ENCODE measurements around the gene LRP1.

Gene LRP1

DNA sequence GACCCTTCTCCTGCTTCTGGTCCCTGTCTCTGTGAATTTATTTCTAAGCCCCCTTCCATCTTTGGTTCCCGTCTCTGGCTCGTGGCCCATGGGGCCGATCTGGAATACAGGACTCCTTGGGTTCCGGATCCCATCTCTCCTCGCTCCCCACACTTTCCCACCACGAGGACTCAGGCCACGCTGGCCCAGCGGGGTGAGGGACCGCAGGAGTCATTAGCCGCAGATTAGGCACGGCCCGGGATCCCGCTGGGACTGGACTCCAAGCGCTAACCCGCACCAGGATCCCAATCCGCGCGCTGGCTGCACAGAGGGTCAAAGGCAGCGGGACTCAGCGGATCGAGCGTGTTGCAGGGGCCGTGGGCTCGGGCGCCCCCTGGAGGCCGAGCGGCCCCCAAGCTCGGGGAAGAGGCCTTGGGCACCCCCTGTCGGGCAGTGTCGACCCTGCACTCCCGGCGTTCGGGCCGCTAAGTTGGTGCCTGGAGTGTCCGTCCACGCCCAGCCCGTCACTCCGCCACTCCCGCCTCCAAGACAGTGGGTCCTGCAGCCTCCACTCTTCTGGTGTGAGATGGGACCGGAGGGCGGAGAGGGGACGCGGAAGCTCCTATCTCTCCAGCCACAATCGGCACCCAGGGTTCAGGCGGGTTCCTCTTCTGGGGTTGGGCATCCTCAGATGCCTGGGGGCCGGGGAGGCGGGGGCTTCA is 110.7 kb downstream of the LRP1 start:
- H3K4me3 ChIP-seq (replicated peaks; ENCODE audit: insufficient read depth, low read length), result peak overlapping the region; percentile 28
- H3K27ac ChIP-seq (replicated peaks), result no peak overlapping the region
- peaks cover 23% of the 10 kb centered on the region for H3K27me3 ChIP-seq (ENCODE audit: insufficient read depth, poor library complexity, severe bottlenecking)
- peak; percentile 6; the same call in 1 of the 2 replicates for TF ChIP-seq POLR2AphosphoS5 (IDR thresholded peaks at IDR 0.05; ENCODE audit: low read depth)
- TF ChIP-seq GABPA (IDR thresholded peaks at IDR 0.05; ENCODE audit: low read depth), result no peak
- TF ChIP-seq SPI1 (IDR thresholded peaks at IDR 0.05; ENCODE audit: borderline replicate concordance, low read depth), result no peak
- TF ChIP-seq CTCF (IDR thresholded peaks at IDR 0.05; ENCODE audit: insufficient read depth, low read length), result peak; percentile 99
- TF ChIP-seq, protein P1, sequence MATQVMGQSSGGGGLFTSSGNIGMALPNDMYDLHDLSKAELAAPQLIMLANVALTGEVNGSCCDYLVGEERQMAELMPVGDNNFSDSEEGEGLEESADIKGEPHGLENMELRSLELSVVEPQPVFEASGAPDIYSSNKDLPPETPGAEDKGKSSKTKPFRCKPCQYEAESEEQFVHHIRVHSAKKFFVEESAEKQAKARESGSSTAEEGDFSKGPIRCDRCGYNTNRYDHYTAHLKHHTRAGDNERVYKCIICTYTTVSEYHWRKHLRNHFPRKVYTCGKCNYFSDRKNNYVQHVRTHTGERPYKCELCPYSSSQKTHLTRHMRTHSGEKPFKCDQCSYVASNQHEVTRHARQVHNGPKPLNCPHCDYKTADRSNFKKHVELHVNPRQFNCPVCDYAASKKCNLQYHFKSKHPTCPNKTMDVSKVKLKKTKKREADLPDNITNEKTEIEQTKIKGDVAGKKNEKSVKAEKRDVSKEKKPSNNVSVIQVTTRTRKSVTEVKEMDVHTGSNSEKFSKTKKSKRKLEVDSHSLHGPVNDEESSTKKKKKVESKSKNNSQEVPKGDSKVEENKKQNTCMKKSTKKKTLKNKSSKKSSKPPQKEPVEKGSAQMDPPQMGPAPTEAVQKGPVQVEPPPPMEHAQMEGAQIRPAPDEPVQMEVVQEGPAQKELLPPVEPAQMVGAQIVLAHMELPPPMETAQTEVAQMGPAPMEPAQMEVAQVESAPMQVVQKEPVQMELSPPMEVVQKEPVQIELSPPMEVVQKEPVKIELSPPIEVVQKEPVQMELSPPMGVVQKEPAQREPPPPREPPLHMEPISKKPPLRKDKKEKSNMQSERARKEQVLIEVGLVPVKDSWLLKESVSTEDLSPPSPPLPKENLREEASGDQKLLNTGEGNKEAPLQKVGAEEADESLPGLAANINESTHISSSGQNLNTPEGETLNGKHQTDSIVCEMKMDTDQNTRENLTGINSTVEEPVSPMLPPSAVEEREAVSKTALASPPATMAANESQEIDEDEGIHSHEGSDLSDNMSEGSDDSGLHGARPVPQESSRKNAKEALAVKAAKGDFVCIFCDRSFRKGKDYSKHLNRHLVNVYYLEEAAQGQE (IDR thresholded peaks at IDR 0.05; ENCODE audit: insufficient replicate concordance, low read depth), result no peak
- DNase-seq (ENCODE audit: low read depth in 1 of 2, low spot score in 1 of 2), result peak; percentile 73 to 80

DNA sequence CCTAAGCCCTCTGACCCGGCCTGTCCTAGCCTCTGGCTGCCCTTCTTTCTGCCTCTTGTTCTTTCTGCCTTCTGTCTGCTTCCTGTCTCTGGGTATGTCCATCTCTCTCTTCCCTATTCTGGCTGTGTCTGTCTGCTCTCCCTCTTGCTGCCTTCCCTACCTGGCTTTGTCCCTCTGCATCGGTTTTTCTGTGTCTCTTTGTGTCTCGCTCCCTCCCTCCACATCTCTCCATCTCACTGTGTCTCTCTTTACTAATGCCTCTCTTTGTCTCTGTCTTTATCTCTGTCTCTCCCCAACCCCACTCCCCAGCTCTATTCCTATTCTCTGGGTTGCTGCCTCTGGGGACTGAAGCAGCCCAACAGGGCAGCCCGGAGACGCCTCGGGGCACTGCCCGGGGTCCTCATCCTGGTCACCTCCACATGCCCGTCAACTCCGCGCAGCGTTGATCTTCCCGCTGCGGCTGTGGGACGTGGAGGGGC is 111.3 kb downstream of the LRP1 start:
- Histone ChIP-seq H3K4me3 (replicated peaks; ENCODE audit: insufficient read depth, low read length) (peak overlapping the region; percentile 53), H3K27me3 (ENCODE audit: insufficient read depth, poor library complexity, severe bottlenecking) (peaks cover 23% of the 10 kb centered on the region), H3K27ac (replicated peaks) (no peak overlapping the region)
- TF ChIP-seq CTCF (IDR thresholded peaks at IDR 0.05; ENCODE audit: insufficient read depth, low read length) (no peak), GABPA (IDR thresholded peaks at IDR 0.05; ENCODE audit: low read depth) (no peak), SPI1 (IDR thresholded peaks at IDR 0.05; ENCODE audit: borderline replicate concordance, low read depth) (peak; percentile 36; the same call in 1 of the 2 replicates), POLR2AphosphoS5 (IDR thresholded peaks at IDR 0.05; ENCODE audit: low read depth) (0 out of 2 replicates have a peak, but pooled peaks have one; percentile 5)
- TF ChIP-seq, protein P1 (IDR thresholded peaks at IDR 0.05; ENCODE audit: insufficient replicate concordance, low read depth), result no peak
- no peak for DNase-seq (ENCODE audit: low read depth in 1 of 2, low spot score in 1 of 2)

- peak overlapping the region; percentile 53 for H3K4me3 ChIP-seq (replicated peaks; ENCODE audit: insufficient read depth, low read length)
- peak; percentile 66 for DNase-seq (ENCODE audit: low read depth in 1 of 2, low spot score in 1 of 2)
- H3K27ac ChIP-seq (replicated peaks), result no peak overlapping the region
- H3K27me3 ChIP-seq (ENCODE audit: insufficient read depth, poor library complexity, severe bottlenecking), result peaks cover 23% of the 10 kb centered on the region
- no peak for TF ChIP-seq GABPA (IDR thresholded peaks at IDR 0.05; ENCODE audit: low read depth)
- TF ChIP-seq POLR2AphosphoS5 (IDR thresholded peaks at IDR 0.05; ENCODE audit: low read depth), result 0 out of 2 replicates have a peak, but pooled peaks have one; percentile 12
- peak; percentile 39; the same call in 1 of the 2 replicates for TF ChIP-seq SPI1 (IDR thresholded peaks at IDR 0.05; ENCODE audit: borderline replicate concordance, low read depth)
- TF ChIP-seq, protein P1 (IDR thresholded peaks at IDR 0.05; ENCODE audit: insufficient replicate concordance, low read depth), result no peak
- no peak for TF ChIP-seq CTCF (IDR thresholded peaks at IDR 0.05; ENCODE audit: insufficient read depth, low read length)
Observed at GRCh38 chr12:57240066-57240921, 112.0 kb downstream of the LRP1 start.
